ENCODE measurements around the gene C12orf60. TPM values are rescaled to one million over a fixed set of nuclear protein-coding genes. Genes with fewer than 3 reads are reported as not detected.

Gene C12orf60
- total RNA-seq, 4 donors from 2014 or later: 0.20 to 2.1 (median 0.89) TPM

DNA sequence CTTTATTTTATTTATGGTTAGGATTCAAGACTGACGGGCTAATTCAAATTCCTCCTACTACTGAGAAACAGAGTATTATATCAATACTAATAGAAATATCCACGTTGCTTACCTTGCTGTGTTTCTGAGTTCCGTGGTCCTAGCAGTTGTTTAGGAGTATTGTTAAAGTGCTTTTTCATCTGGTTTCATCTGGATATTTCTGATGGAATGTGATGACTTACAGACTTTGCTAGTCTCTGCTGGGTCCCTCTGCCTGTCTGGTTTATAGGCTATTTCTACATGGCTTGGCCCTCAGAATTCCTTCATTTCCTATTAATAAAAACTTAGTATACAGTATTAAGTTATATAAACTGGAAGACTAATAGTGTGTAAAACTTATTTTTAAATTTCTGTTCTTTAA, 10.5 kb downstream of the C12orf60 start, which contains the start of gene SMCO3:
SMCO3 (minus strand) TSS at position 169 of the 400 bp plus-strand sequence. CDS start 7,502 bp downstream, outside the sequence.
- Histone ChIP-seq H3K27me3 (no peaks in the 10 kb centered on the region), H3K4me3 (peak within 1 kb of the TSS in 3 of 4 donors; percentile 5 to 40 (median 11)), H3K9me3 (no peaks in the 10 kb centered on the region), H3K36me3 (no peaks in the 10 kb centered on the region), H3K4me1 (no peaks in the 10 kb centered on the region), H3K27ac (peak within 1 kb of the TSS in 3 of 4 donors; percentile 34 to 60 (median 56))
- DNase-seq (ENCODE audit: low spot score in 2 of 2): no peak
- 26 to 34% methylated on average over 3 of the region's 3 CpGs for WGBS, 2 donors
- no peak for TF ChIP-seq EP300 (IDR thresholded peaks at IDR 0.05)
- TF ChIP-seq, protein P1, sequence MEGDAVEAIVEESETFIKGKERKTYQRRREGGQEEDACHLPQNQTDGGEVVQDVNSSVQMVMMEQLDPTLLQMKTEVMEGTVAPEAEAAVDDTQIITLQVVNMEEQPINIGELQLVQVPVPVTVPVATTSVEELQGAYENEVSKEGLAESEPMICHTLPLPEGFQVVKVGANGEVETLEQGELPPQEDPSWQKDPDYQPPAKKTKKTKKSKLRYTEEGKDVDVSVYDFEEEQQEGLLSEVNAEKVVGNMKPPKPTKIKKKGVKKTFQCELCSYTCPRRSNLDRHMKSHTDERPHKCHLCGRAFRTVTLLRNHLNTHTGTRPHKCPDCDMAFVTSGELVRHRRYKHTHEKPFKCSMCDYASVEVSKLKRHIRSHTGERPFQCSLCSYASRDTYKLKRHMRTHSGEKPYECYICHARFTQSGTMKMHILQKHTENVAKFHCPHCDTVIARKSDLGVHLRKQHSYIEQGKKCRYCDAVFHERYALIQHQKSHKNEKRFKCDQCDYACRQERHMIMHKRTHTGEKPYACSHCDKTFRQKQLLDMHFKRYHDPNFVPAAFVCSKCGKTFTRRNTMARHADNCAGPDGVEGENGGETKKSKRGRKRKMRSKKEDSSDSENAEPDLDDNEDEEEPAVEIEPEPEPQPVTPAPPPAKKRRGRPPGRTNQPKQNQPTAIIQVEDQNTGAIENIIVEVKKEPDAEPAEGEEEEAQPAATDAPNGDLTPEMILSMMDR (IDR thresholded peaks at IDR 0.05): no peak
- no peak for TF ChIP-seq POLR2A (IDR thresholded peaks at IDR 0.05)

DNA sequence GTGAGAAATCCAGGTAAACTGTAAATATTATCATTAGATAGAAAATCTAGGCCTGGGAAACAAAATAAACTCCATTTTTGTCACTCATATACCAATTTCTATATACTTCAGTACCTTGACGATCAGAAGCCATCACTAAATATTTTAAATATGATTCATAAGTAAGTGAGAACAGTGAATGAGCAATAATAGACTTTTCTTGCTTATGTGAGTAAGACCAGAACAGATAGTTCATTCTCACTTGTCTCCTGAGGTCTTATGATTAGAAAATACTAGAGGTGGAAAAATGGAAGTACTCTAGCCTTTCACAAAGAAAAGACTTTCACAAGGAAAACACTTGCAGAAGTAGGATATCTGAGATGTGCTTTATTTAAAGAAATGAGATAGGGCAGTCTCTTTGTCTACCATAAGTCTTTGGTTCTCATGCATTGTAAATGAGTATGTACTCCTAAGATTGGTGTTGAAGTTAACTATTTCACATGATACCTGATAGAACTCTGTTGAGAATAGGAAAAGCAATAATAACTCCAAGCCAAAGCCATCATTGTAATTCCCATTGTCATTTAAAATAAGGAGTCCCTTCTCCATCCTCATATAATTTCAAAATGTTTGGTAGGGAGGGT, 20.7 kb downstream of the C12orf60 start:
- no peak for TF ChIP-seq POLR2A (IDR thresholded peaks at IDR 0.05)
- TF ChIP-seq EP300 (IDR thresholded peaks at IDR 0.05): no peak
- TF ChIP-seq, protein P1 (IDR thresholded peaks at IDR 0.05): no peak
- Histone ChIP-seq H3K27me3 (no peaks in the 10 kb centered on the region), H3K4me1 (peaks cover 0 to 6% (median 0%) of the 10 kb centered on the region in 4 donors), H3K36me3 (no peaks in the 10 kb centered on the region), H3K4me3 (no peak overlapping the region), H3K9me3 (no peaks in the 10 kb centered on the region), H3K27ac (peak overlapping the region in 1 of 4 donors; percentile 68)
- DNase-seq (ENCODE audit: low spot score in 2 of 2): no peak
- WGBS, 2 donors: 61 to 70% methylated on average over 1 of the region's 1 CpG

DNA sequence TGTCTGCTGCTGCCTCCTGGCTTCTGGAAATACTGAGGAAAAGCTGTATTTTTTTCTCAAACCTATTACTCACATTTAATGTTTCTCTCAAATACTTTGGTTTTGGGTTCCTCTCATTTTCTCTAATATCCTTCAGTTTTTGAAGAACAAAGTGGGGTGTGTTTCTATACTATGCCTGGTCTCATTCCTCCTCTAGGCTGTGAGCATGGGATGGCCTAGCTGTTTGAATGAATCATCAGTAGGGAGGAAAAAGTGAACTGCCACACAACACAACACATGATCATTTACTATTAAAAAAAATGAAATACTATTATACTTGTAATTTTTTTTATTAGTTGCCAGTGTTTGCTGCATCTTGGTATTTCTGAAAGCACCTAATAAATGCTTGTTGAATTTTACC, 21.8 kb downstream of the C12orf60 start:
- Histone ChIP-seq H3K36me3 (no peaks in the 10 kb centered on the region), H3K9me3 (no peaks in the 10 kb centered on the region), H3K4me1 (peaks cover 0 to 6% (median 0%) of the 10 kb centered on the region in 4 donors), H3K27me3 (no peaks in the 10 kb centered on the region), H3K4me3 (no peak overlapping the region), H3K27ac (peak overlapping the region in 1 of 4 donors; percentile 57)
- no peak for DNase-seq (ENCODE audit: low spot score in 2 of 2)
- TF ChIP-seq, protein P1 (IDR thresholded peaks at IDR 0.05): no peak
- TF ChIP-seq POLR2A (IDR thresholded peaks at IDR 0.05): no peak
- TF ChIP-seq EP300 (IDR thresholded peaks at IDR 0.05): no peak

DNA sequence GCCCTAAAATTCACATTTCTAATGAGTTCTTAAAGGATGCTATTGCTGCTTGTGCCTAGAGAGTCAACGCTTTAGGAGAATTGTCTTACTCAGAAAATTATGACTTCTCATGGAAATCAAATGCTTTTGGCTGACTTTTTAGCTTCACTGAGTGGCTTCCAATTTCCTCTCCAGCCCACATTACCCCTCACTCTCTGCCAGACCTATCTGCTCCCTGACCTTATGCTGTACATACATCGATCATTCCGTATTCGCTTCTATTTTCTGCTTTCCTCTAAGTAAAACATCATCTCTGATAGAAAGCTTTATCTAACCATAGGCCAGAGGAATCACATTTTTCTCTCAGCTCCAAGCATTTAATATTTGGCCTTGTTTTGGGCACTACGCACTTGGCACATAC, 23.0 kb downstream of the C12orf60 start:
- H3K27me3 ChIP-seq: no peaks in the 10 kb centered on the region
- no peaks in the 10 kb centered on the region for H3K9me3 ChIP-seq
- peak overlapping the region in 3 of 4 donors; percentile 4 to 72 (median 57) for H3K27ac ChIP-seq
- TF ChIP-seq POLR2A (IDR thresholded peaks at IDR 0.05) (no peak), EP300 (IDR thresholded peaks at IDR 0.05) (no peak)
- TF ChIP-seq, protein P1 (IDR thresholded peaks at IDR 0.05): no peak
- no peaks in the 10 kb centered on the region for H3K36me3 ChIP-seq
- DNase-seq (ENCODE audit: low spot score in 2 of 2): no peak
- peaks cover 0 to 6% (median 0%) of the 10 kb centered on the region in 4 donors for H3K4me1 ChIP-seq
- WGBS, 2 donors: 44 to 47% methylated on average over 5 of the region's 5 CpGs
- H3K4me3 ChIP-seq: no peak overlapping the region

DNA sequence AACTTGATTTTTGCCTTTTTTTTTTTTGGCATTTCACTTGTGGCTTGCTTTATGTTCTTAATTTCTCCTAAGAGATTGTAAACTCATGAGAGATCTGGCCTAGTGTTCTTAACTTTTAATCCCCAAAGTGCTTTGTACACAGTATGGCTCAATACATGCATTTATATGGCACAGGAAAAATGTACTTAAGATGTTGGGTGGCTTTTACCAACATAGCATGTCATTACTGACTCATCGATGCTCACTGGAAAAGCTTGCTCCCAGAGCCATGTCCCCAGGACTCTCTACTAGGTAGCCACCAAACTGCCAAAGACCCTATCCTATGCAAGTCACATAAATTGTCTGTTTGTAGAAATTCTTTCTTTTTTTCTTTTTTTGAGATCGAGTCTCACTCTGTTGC, 23.6 kb downstream of the C12orf60 start:
- no peaks in the 10 kb centered on the region for H3K27me3 ChIP-seq
- 89 to 92% methylated on average over 2 of the region's 2 CpGs for WGBS, 2 donors
- H3K27ac ChIP-seq: peak overlapping the region in 2 of 4 donors; percentile 57 to 72

More for the DNA sequence above, 23.6 kb downstream of the C12orf60 start:
- Histone ChIP-seq H3K4me3 (no peak overlapping the region), H3K36me3 (no peaks in the 10 kb centered on the region), H3K9me3 (no peaks in the 10 kb centered on the region), H3K4me1 (peaks cover 0 to 6% (median 0%) of the 10 kb centered on the region in 4 donors)
- DNase-seq (ENCODE audit: low spot score in 2 of 2): no peak
- no peak for TF ChIP-seq EP300 (IDR thresholded peaks at IDR 0.05)
- no peak for TF ChIP-seq POLR2A (IDR thresholded peaks at IDR 0.05)
- TF ChIP-seq, protein P1 (IDR thresholded peaks at IDR 0.05): no peak
